Cardiac muscle cell (in vitro differentiated cells and primary cell): ENCODE data around the gene TFAP2D. TPM values are rescaled to one million over a fixed set of nuclear protein-coding genes. Genes with fewer than 3 reads are reported as not detected.

Source experiments
- DNase-seq, 2 donors: peaks; one replicate each; pipeline versions ENCODE4 v3.0.0 to v3.0.0-alpha.2; 2010 to 2017; ENCODE audit warnings: low read depth in 1 of 2, low spot score in 1 of 2
- H3K27ac ChIP-seq: fragments of 200-600 bp; sonication (generic); 2 replicates; pipeline ENCODE4 v1.5.1; 2016
- H3K27me3 ChIP-seq: fragments of 200-600 bp; sonication (generic); 2 replicates; pipeline ENCODE4 v1.6.0; 2016; ENCODE audit warnings: control low read depth
- H3K36me3 ChIP-seq: fragments of 200-600 bp; sonication (generic); 2 replicates; pipeline ENCODE4 v1.5.1; 2016; ENCODE audit warnings: control low read depth
- H3K4me1 ChIP-seq: fragments of 200-600 bp; sonication (generic); 2 replicates; pipeline ENCODE4 v1.8.1; 2017; ENCODE audit warnings: low read depth, mild to moderate bottlenecking, mixed run types
- H3K4me3 ChIP-seq: fragments of 200-600 bp; sonication (generic); 2 replicates; pipeline ENCODE4 v1.5.1; 2016; ENCODE audit warnings: mild to moderate bottlenecking
- H3K9me3 ChIP-seq: fragments of 200-600 bp; sonication (generic); 2 replicates; pipeline ENCODE4 v1.5.1; 2017; ENCODE audit warnings: low read depth, mild to moderate bottlenecking, control low read depth
- CTCF ChIP-seq: IDR thresholded peaks from 2 replicates; pipeline ENCODE4 v1.5.1; 2012; ENCODE audit warnings: low read depth, mild to moderate bottlenecking, low read length
- polyA plus RNA-seq: library from polyadenylated mRNA; unstranded; fragments of >200 nt; fragmentation: Nextera tagmentation; extraction: Ambion mirVana; gene quantifications from 2 replicates; pipeline ENCODE4 v1.2.1, GENCODE V29; 2016
- total RNA-seq: library from RNA; depleted of rRNA; stranded (reverse); fragments of >200 nt; gene quantifications from 2 replicates; pipeline ENCODE4 v1.2.3, GENCODE V29; 2016

Gene TFAP2D
- total and polyA plus RNA-seq, 2 experiments from 2014 or later = not detected

GRCh38 chr6:50815436-50816114 lies 102.2 kb downstream of the TFAP2D start:
- H3K36me3 ChIP-seq = no peaks in the 10 kb centered on the region
- peak; percentile 44 for TF ChIP-seq CTCF
- H3K4me3 ChIP-seq = peak overlapping the region; percentile 34
- H3K27me3 ChIP-seq = peaks cover 80% of the 10 kb centered on the region
- peak in 1 of 2 donors; percentile 22 for DNase-seq
- H3K9me3 ChIP-seq = no peaks in the 10 kb centered on the region
- H3K4me1 ChIP-seq = no peaks in the 10 kb centered on the region
- H3K27ac ChIP-seq = no peak overlapping the region

- Histone ChIP-seq H3K4me1 (no peaks in the 10 kb centered on the region), H3K27me3 (peaks cover 86% of the 10 kb centered on the region), H3K27ac (no peak overlapping the region), H3K4me3 (peak overlapping the region; percentile 34), H3K36me3 (no peaks in the 10 kb centered on the region), H3K9me3 (no peaks in the 10 kb centered on the region)
- peak; percentile 86 for TF ChIP-seq CTCF
- peak; percentile 77 to 88 for DNase-seq
Measured at GRCh38 chr6:50816115-50816675, 102.9 kb downstream of the TFAP2D start.

GRCh38 chr6:50816947-50817645 lies 103.8 kb downstream of the TFAP2D start:
- no peak for DNase-seq
- Histone ChIP-seq H3K9me3 (no peaks in the 10 kb centered on the region), H3K4me3 (no peak overlapping the region), H3K4me1 (no peaks in the 10 kb centered on the region), H3K27me3 (peaks cover 95% of the 10 kb centered on the region), H3K27ac (no peak overlapping the region), H3K36me3 (no peaks in the 10 kb centered on the region)
- TF ChIP-seq CTCF = no peak

GRCh38 chr6:50817646-50817950 lies 104.3 kb downstream of the TFAP2D start:
- Histone ChIP-seq H3K4me3 (no peak overlapping the region), H3K4me1 (no peaks in the 10 kb centered on the region), H3K36me3 (no peaks in the 10 kb centered on the region), H3K9me3 (no peaks in the 10 kb centered on the region), H3K27me3 (peaks cover 99% of the 10 kb centered on the region), H3K27ac (no peak overlapping the region)
- no peak for DNase-seq
- no peak for TF ChIP-seq CTCF

GRCh38 chr6:50818020-50818419 lies 104.7 kb downstream of the TFAP2D start:
- no peak for DNase-seq
- Histone ChIP-seq H3K4me1 (no peaks in the 10 kb centered on the region), H3K27me3 (peaks cover 99% of the 10 kb centered on the region), H3K4me3 (no peak overlapping the region), H3K27ac (no peak overlapping the region), H3K9me3 (no peaks in the 10 kb centered on the region), H3K36me3 (no peaks in the 10 kb centered on the region)
- no peak for TF ChIP-seq CTCF
